ENCODE data around the gene PRSS38. TPM values are rescaled to one million over a fixed set of nuclear protein-coding genes. Genes with fewer than 3 reads are reported as not detected.

The PRSS38 gene
- total and polyA plus RNA-seq, 10 of the 15 experiments (the other 5 are each of a cell fraction or from before 2014, with no cell fraction given), result not detected

DNA sequence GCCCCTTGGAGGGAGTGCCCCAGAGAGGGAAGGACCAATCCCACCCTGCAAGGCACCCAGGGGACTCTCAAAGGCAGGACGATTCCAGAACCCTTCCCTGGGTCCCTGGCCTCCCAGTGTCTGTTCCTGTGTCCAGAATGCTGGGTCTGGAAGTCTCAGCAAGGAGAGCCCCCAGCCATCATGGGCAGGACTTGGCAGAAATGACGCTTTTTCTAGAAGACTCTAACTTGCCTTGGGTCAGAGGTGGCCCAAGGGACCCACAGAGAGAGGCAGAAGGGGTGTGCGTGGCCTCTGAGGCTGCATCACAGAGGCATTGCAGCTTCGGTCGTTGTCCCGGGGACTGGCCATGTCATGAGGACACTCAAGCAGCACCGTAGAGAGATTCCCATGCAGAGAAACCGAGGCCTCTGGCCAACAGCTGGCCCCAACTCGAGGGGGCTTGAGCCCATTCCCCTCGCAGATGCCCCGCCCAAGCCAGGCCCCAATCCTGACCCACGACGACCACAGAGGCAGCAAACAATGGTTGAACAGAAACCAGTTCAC lies 74.5 kb downstream of the PRSS38 start:
- CTCF ChIA-PET, result no interaction called here
- H3K27ac ChIP-seq (ENCODE audit: control insufficient read depth, insufficient read depth), result no peak overlapping the region

More for the DNA sequence above, 74.5 kb downstream of the PRSS38 start:
- H3K79me2 ChIP-seq (ENCODE audit: control insufficient read depth, insufficient read depth, low read length), result no peaks in the 10 kb centered on the region
- DNase-seq (ENCODE audit: low read depth, low spot score), result no peak
- no peak overlapping the region for H3K9ac ChIP-seq (ENCODE audit: control insufficient read depth, insufficient read depth, low read length)
- in situ Hi-C loops (cut with MboI) (no loop called here), intact Hi-C loops (cut with micrococcal nuclease; ENCODE audit: unreplicated experiment) (no loop called here)
- TF ChIP-seq MYC (IDR thresholded peaks at IDR 0.05; ENCODE audit: insufficient read depth, insufficient read length, insufficient replicate concordance, low read length, severe bottlenecking), result no peak
- TF ChIP-seq ZNF207 (IDR thresholded peaks at IDR 0.05; ENCODE audit: borderline replicate concordance), result no peak
- no peak for TF ChIP-seq NR2C2 (IDR thresholded peaks at IDR 0.05; ENCODE audit: borderline replicate concordance, control insufficient read depth, insufficient read length, low read depth)
- no peak for TF ChIP-seq TCF12 (IDR thresholded peaks at IDR 0.05; ENCODE audit: low read depth, low read length)
- TF ChIP-seq MEF2B (IDR thresholded peaks at IDR 0.05; ENCODE audit: partially characterized antibody, poor library complexity, severe bottlenecking), result no peak
- TF ChIP-seq, protein P1, sequence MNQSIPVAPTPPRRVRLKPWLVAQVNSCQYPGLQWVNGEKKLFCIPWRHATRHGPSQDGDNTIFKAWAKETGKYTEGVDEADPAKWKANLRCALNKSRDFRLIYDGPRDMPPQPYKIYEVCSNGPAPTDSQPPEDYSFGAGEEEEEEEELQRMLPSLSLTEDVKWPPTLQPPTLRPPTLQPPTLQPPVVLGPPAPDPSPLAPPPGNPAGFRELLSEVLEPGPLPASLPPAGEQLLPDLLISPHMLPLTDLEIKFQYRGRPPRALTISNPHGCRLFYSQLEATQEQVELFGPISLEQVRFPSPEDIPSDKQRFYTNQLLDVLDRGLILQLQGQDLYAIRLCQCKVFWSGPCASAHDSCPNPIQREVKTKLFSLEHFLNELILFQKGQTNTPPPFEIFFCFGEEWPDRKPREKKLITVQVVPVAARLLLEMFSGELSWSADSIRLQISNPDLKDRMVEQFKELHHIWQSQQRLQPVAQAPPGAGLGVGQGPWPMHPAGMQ (IDR thresholded peaks at IDR 0.05; ENCODE audit: borderline replicate concordance), result no peak
- TF ChIP-seq, protein P2, sequence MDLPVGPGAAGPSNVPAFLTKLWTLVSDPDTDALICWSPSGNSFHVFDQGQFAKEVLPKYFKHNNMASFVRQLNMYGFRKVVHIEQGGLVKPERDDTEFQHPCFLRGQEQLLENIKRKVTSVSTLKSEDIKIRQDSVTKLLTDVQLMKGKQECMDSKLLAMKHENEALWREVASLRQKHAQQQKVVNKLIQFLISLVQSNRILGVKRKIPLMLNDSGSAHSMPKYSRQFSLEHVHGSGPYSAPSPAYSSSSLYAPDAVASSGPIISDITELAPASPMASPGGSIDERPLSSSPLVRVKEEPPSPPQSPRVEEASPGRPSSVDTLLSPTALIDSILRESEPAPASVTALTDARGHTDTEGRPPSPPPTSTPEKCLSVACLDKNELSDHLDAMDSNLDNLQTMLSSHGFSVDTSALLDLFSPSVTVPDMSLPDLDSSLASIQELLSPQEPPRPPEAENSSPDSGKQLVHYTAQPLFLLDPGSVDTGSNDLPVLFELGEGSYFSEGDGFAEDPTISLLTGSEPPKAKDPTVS (IDR thresholded peaks at IDR 0.05; ENCODE audit: low read depth, low read length), result no peak
- no peak for TF ChIP-seq STAT3 (IDR thresholded peaks at IDR 0.05; ENCODE audit: low read depth, low read length)
- no peak for TF ChIP-seq RBBP5 (conservative IDR thresholded peaks at IDR 0.05)
- no peak overlapping the region for H2AFZ ChIP-seq (ENCODE audit: control insufficient read depth, low read depth, low read length)
- ChIA-PET POLR2A (no interaction called here), SMC1A (ENCODE audit: uncharacterized antibody, unreplicated experiment) (no interaction called here), RAD21 (ENCODE audit: unreplicated experiment) (no interaction called here)
- H4K20me1 ChIP-seq (ENCODE audit: control insufficient read depth, insufficient read depth), result no peaks in the 10 kb centered on the region
- WGBS (ENCODE audit: insufficient coverage, insufficient replicate concordance, low lambda C conversion rate, missing lambda C conversion rate), result 27% methylated on average over 13 of the region's 13 CpGs
- H3K9me3 ChIP-seq (replicated peaks; ENCODE audit: control insufficient read depth, insufficient read depth, low read length), result no peaks in the 10 kb centered on the region
- no peak for FAIRE-seq
- ATAC-seq, result no peak
- BruUV-seq (replicated peaks), result no TSS peak
- no peaks in the 10 kb centered on the region for H3K4me1 ChIP-seq (ENCODE audit: control insufficient read depth, insufficient read depth, low read length)
- no peak overlapping the region for H3K4me2 ChIP-seq (ENCODE audit: control insufficient read depth, insufficient read depth)
- no peaks in the 10 kb centered on the region for H3K36me3 ChIP-seq (ENCODE audit: control insufficient read depth in 2 of 2, insufficient read depth in 2 of 2, low read length in 1 of 2)
- H3K4me3 ChIP-seq, result no peak overlapping the region
- no peaks in the 10 kb centered on the region for H3K27me3 ChIP-seq (replicated peaks in 1 of 2; ENCODE audit: control insufficient read depth in 2 of 2, insufficient read depth in 2 of 2, low read length in 1 of 2)

Data from GM12878 (cell line).